ENCODE data around the gene SERPINB6.
"Not testable (repeated sequence)": the region's sequence is repeated elsewhere in the genome, so short reads cannot be mapped to it uniquely, and the experiment has no call there.

The SERPINB6 gene

GRCh38 chr6:2932911-2933310 lies 38.5 kb downstream of the SERPINB6 start:
- not testable (repeated sequence) for H3K9me3 ChIP-seq (ENCODE audit: control insufficient read depth, insufficient read depth, low read length); H3K27ac ChIP-seq (ENCODE audit: low read depth, low read length); H3K9ac ChIP-seq (ENCODE audit: low read depth, low read length); H3K27me3 ChIP-seq (ENCODE audit: control insufficient read depth, insufficient read depth, low read length); H3K4me3 ChIP-seq (ENCODE audit: low read depth, low read length); H3K36me3 ChIP-seq (ENCODE audit: control insufficient read depth, insufficient read depth, low read length)
- H3K4me1 ChIP-seq (ENCODE audit: control insufficient read depth, insufficient read depth, low read length): peaks cover 28% of the 10 kb centered on the region

- Histone ChIP-seq H3K27ac (ENCODE audit: low read depth, low read length) (peak overlapping the region; percentile 57), H3K9ac (ENCODE audit: low read depth, low read length) (no peak overlapping the region), H3K27me3 (ENCODE audit: control insufficient read depth, insufficient read depth, low read length) (no peaks in the 10 kb centered on the region), H3K36me3 (ENCODE audit: control insufficient read depth, insufficient read depth, low read length) (no peaks in the 10 kb centered on the region), H3K4me3 (ENCODE audit: low read depth, low read length) (no peak overlapping the region), H3K9me3 (ENCODE audit: control insufficient read depth, insufficient read depth, low read length) (no peaks in the 10 kb centered on the region), H3K4me1 (ENCODE audit: control insufficient read depth, insufficient read depth, low read length) (peaks cover 29% of the 10 kb centered on the region)
Observed at GRCh38 chr6:2931970-2932748, 39.2 kb downstream of the SERPINB6 start.

GRCh38 chr6:2931055-2931454 lies 40.3 kb downstream of the SERPINB6 start:
- H3K9me3 ChIP-seq (ENCODE audit: control insufficient read depth, insufficient read depth, low read length): no peaks in the 10 kb centered on the region
- H3K4me1 ChIP-seq (ENCODE audit: control insufficient read depth, insufficient read depth, low read length): peaks cover 40% of the 10 kb centered on the region
- peak overlapping the region; percentile 6; the same call in 1 of the 2 replicates for H3K9ac ChIP-seq (ENCODE audit: low read depth, low read length)
- no peak overlapping the region for H3K4me3 ChIP-seq (ENCODE audit: low read depth, low read length)
- peak overlapping the region; percentile 71 for H3K27ac ChIP-seq (ENCODE audit: low read depth, low read length)
- no peaks in the 10 kb centered on the region for H3K36me3 ChIP-seq (ENCODE audit: control insufficient read depth, insufficient read depth, low read length)
- no peaks in the 10 kb centered on the region for H3K27me3 ChIP-seq (ENCODE audit: control insufficient read depth, insufficient read depth, low read length)

- not testable (repeated sequence) for H3K9ac ChIP-seq (ENCODE audit: low read depth, low read length); H3K4me3 ChIP-seq (ENCODE audit: low read depth, low read length); H3K9me3 ChIP-seq (ENCODE audit: control insufficient read depth, insufficient read depth, low read length); H3K27me3 ChIP-seq (ENCODE audit: control insufficient read depth, insufficient read depth, low read length); H3K36me3 ChIP-seq (ENCODE audit: control insufficient read depth, insufficient read depth, low read length)
- Histone ChIP-seq H3K27ac (ENCODE audit: low read depth, low read length) (peak overlapping the region; percentile 97), H3K4me1 (ENCODE audit: control insufficient read depth, insufficient read depth, low read length) (peaks cover 66% of the 10 kb centered on the region)
Observed at GRCh38 chr6:2927931-2928330, 43.4 kb downstream of the SERPINB6 start.

GRCh38 chr6:2925842-2926747 lies 45.3 kb downstream of the SERPINB6 start:
- not testable (repeated sequence) for H3K36me3 ChIP-seq (ENCODE audit: control insufficient read depth, insufficient read depth, low read length); H3K27me3 ChIP-seq (ENCODE audit: control insufficient read depth, insufficient read depth, low read length); H3K9me3 ChIP-seq (ENCODE audit: control insufficient read depth, insufficient read depth, low read length); H3K4me3 ChIP-seq (ENCODE audit: low read depth, low read length); H3K9ac ChIP-seq (ENCODE audit: low read depth, low read length)
- Histone ChIP-seq H3K4me1 (ENCODE audit: control insufficient read depth, insufficient read depth, low read length) (peaks cover 66% of the 10 kb centered on the region), H3K27ac (ENCODE audit: low read depth, low read length) (peak overlapping the region; percentile 75)

GRCh38 chr6:2921520-2922115 lies 49.7 kb downstream of the SERPINB6 start:
- Histone ChIP-seq H3K27ac (ENCODE audit: low read depth, low read length) (no peak overlapping the region), H3K36me3 (ENCODE audit: control insufficient read depth, insufficient read depth, low read length) (no peaks in the 10 kb centered on the region), H3K9ac (ENCODE audit: low read depth, low read length) (no peak overlapping the region), H3K27me3 (ENCODE audit: control insufficient read depth, insufficient read depth, low read length) (no peaks in the 10 kb centered on the region), H3K9me3 (ENCODE audit: control insufficient read depth, insufficient read depth, low read length) (no peaks in the 10 kb centered on the region), H3K4me3 (ENCODE audit: low read depth, low read length) (no peak overlapping the region), H3K4me1 (ENCODE audit: control insufficient read depth, insufficient read depth, low read length) (peaks cover 62% of the 10 kb centered on the region)

GRCh38 chr6:2920671-2921112 lies 50.7 kb downstream of the SERPINB6 start:
- peaks cover 60% of the 10 kb centered on the region for H3K4me1 ChIP-seq (ENCODE audit: control insufficient read depth, insufficient read depth, low read length)
- no peaks in the 10 kb centered on the region for H3K9me3 ChIP-seq (ENCODE audit: control insufficient read depth, insufficient read depth, low read length)
- no peak overlapping the region for H3K4me3 ChIP-seq (ENCODE audit: low read depth, low read length)
- H3K27ac ChIP-seq (ENCODE audit: low read depth, low read length): no peak overlapping the region
- no peak overlapping the region for H3K9ac ChIP-seq (ENCODE audit: low read depth, low read length)
- no peaks in the 10 kb centered on the region for H3K36me3 ChIP-seq (ENCODE audit: control insufficient read depth, insufficient read depth, low read length)
- H3K27me3 ChIP-seq (ENCODE audit: control insufficient read depth, insufficient read depth, low read length): no peaks in the 10 kb centered on the region

- peaks cover 52% of the 10 kb centered on the region for H3K4me1 ChIP-seq (ENCODE audit: control insufficient read depth, insufficient read depth, low read length)
- no peak overlapping the region for H3K27ac ChIP-seq (ENCODE audit: low read depth, low read length)
- no peaks in the 10 kb centered on the region for H3K36me3 ChIP-seq (ENCODE audit: control insufficient read depth, insufficient read depth, low read length)
- H3K27me3 ChIP-seq (ENCODE audit: control insufficient read depth, insufficient read depth, low read length): no peaks in the 10 kb centered on the region
- no peaks in the 10 kb centered on the region for H3K9me3 ChIP-seq (ENCODE audit: control insufficient read depth, insufficient read depth, low read length)
- no peak overlapping the region for H3K4me3 ChIP-seq (ENCODE audit: low read depth, low read length)
- H3K9ac ChIP-seq (ENCODE audit: low read depth, low read length): no peak overlapping the region
Observed at GRCh38 chr6:2919886-2920285, 51.5 kb downstream of the SERPINB6 start.

GRCh38 chr6:2919401-2919800 lies 52.0 kb downstream of the SERPINB6 start:
- Histone ChIP-seq H3K27ac (ENCODE audit: low read depth, low read length) (no peak overlapping the region), H3K9ac (ENCODE audit: low read depth, low read length) (no peak overlapping the region), H3K9me3 (ENCODE audit: control insufficient read depth, insufficient read depth, low read length) (no peaks in the 10 kb centered on the region), H3K27me3 (ENCODE audit: control insufficient read depth, insufficient read depth, low read length) (no peaks in the 10 kb centered on the region), H3K4me3 (ENCODE audit: low read depth, low read length) (no peak overlapping the region), H3K36me3 (ENCODE audit: control insufficient read depth, insufficient read depth, low read length) (no peaks in the 10 kb centered on the region), H3K4me1 (ENCODE audit: control insufficient read depth, insufficient read depth, low read length) (peaks cover 49% of the 10 kb centered on the region)

GRCh38 chr6:2918936-2919335 lies 52.4 kb downstream of the SERPINB6 start:
- H3K27ac ChIP-seq (ENCODE audit: low read depth, low read length): no peak overlapping the region
- H3K4me1 ChIP-seq (ENCODE audit: control insufficient read depth, insufficient read depth, low read length): peaks cover 51% of the 10 kb centered on the region
- no peak overlapping the region for H3K4me3 ChIP-seq (ENCODE audit: low read depth, low read length)
- no peaks in the 10 kb centered on the region for H3K27me3 ChIP-seq (ENCODE audit: control insufficient read depth, insufficient read depth, low read length)
- H3K9me3 ChIP-seq (ENCODE audit: control insufficient read depth, insufficient read depth, low read length): no peaks in the 10 kb centered on the region
- no peak overlapping the region for H3K9ac ChIP-seq (ENCODE audit: low read depth, low read length)
- H3K36me3 ChIP-seq (ENCODE audit: control insufficient read depth, insufficient read depth, low read length): no peaks in the 10 kb centered on the region
